GM03348 (cell line): ENCODE measurements around the gene ZHX3.

ENCODE experiments used
- DNase-seq: peaks from one replicate; pipeline ENCODE4 v3.0.0; 2012; ENCODE audit warnings: low spot score

The ZHX3 gene

DNA sequence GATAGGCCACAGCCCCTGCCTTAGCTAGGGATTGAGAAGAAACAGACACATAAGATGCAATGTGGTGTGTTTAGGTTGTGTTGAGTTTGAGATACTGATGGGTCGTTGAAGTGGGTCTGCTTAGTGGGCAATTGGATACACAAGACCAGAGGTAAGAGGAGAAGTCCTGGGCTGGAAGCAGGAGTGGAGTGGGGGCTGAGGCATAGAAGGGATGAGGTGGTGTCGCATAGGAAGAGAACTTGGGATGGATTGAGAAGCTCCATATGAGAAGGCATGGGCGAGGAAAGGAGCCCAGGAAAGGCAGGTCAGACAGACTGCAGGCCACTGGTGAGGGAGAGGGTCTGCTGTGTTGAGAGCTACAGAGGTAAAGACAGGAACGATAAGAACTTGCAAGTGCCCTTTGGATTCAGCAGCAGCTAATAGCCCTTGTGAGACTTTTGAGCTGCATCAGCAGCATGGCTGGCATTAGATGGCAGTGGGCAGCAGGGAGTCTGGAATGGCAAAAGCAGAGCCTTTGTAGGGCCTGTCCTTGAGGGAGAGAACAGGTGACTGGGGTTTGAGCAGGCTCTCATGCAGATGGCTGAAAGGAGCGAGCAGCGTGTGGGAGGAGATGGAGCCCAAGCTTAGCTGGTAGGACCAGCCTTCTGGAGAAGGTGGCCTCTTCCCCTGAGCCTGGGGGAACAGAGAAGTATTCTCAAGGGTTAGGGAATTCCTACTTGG lies 147.0 kb downstream of the ZHX3 start:
- DNase-seq, result no peak

DNA sequence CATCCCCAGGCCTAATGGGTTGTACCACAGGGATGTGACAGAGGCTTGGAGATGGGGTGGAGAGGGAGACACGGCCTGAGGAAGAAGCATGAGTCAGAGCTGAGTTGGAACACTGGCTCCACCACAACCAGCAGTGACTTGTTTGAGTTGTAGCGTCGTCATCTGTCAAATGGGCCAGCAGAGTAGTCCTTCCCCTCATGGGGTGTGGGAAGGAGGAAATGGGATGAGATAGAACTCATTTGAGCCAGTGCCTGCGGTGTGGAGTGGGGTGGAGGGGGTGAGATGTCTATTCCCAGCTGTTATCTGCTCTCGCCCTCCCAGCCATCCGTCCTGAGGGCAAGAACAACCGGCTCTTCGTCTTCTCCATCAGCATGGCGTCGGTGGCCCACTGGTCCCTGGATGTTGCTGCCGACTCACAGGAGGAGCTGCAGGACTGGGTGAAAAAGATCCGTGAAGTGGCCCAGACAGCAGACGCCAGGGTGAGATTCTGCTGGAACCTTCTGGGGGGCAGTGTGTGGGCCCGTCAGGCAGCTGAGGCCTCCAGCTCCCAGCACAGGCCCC lies 147.7 kb downstream of the ZHX3 start:
- peak; percentile 57 for DNase-seq

DNA sequence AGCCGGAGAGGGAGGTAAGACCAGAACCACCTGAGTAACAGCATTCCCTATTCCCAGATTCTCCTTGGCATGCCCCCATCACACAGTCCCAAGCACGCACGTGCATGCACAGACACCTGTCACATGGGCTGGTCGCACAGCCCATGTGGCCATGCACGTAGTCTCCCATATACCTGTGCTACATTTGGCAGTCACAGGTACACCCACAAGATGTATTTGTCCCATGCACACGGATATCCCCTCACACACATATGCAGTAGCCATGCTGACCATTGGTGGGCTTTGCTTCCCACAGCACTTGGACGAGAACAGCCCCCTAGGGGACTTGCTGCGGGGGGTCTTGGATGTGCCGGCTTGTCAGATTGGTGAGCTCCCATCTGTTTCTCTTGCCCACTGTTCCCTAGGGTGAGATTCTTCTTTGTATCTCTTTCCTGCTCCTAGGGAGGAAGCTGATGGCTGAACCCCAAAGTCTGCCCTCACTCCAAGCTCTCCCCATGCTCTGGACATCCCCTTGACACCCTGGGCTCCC lies 148.3 kb downstream of the ZHX3 start:
- DNase-seq, result no peak

DNA sequence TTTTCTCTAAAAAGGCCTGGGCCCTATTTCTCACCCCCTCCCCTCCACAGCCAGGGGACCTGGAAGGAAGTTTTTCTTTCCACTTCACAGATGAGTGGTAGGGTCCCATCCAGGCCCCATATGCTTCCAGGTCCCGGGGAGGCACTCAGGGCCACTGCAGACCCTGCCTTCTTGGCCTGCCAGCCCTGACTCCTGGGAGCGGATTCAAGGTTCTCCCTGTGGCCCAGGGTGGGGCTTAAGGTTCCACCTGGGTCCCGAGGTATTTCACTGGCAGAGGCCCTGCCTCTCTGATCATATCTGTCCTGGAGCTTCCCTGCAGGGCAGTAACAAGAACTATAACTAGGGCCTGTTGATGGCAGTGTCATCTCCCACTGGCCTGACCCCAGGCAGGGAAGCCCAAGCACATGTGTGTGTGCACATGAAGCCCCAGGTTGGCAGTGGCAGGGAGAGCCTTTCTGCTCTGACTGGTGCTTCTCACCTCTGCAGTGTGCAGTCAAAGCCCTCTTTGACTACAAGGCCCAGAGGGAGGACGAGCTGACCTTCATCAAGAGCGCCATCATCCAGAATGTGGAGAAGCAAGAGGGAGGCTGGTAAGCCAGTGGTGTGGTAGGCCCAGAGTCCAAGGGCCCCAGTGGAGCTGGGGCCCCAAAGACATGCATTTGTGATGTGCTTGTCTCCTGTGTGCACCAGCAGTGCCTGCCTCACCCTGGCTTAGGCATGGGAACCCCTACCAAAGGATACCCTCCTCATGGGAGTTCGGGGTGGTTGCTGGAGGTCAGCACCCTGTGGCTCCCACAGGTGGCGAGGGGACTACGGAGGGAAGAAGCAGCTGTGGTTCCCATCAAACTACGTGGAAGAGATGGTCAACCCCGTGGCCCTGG lies 149.0 kb downstream of the ZHX3 start:
- no peak for DNase-seq

DNA sequence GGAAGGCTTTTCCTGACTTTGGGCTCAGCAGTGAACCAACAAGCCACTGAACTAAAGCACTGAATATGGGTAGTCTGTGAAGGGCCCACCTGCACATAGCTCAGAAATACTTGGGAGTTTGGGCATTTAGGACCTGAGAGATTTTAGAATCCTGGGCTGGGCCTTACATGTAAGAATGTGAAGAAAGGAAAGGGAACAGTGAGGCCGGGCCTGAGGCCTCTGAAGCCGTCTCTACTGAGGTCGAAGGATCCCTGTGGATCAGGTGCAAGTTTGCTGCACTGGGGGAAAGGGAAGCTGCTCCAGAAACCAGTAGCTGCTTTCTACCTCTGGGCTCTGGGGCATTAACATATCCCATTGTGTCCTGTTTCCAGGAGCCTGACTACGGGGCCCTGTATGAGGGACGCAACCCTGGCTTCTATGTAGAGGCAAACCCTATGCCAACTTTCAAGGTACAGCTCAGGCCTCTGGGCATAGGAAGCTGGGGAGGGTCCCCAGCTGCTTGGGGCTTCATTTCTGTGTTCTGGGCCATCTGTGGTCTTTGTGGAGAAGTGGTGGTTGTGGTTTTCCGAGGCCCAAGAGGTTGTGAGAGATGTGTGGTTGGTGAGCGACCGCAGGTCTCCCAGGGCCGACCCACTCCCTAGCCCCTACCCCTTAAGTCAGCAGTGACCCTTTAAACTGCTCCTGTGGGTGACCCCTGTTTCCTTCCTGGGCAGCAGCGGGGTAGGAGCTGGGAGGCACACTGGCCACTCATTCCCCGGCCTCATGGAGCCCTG lies 149.9 kb downstream of the ZHX3 start:
- no peak for DNase-seq

DNA sequence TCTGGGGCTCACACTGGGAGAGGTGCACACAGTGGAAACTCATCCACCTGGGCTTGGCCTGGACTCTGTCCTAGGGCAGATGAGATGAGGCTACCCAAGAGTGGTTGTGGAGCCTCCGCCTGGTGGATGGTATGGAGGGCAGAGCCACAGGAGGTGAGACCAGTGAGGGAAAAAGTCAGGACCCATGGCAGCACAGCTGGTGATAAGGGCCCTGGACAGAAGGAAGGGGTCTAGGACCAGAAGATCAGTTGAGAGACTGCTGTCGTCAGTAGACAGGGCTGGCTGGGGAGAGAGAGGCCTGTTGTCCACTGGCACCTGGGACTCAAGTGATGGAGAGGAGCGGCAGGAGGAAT lies 150.4 kb downstream of the ZHX3 start:
- no peak for DNase-seq

DNA sequence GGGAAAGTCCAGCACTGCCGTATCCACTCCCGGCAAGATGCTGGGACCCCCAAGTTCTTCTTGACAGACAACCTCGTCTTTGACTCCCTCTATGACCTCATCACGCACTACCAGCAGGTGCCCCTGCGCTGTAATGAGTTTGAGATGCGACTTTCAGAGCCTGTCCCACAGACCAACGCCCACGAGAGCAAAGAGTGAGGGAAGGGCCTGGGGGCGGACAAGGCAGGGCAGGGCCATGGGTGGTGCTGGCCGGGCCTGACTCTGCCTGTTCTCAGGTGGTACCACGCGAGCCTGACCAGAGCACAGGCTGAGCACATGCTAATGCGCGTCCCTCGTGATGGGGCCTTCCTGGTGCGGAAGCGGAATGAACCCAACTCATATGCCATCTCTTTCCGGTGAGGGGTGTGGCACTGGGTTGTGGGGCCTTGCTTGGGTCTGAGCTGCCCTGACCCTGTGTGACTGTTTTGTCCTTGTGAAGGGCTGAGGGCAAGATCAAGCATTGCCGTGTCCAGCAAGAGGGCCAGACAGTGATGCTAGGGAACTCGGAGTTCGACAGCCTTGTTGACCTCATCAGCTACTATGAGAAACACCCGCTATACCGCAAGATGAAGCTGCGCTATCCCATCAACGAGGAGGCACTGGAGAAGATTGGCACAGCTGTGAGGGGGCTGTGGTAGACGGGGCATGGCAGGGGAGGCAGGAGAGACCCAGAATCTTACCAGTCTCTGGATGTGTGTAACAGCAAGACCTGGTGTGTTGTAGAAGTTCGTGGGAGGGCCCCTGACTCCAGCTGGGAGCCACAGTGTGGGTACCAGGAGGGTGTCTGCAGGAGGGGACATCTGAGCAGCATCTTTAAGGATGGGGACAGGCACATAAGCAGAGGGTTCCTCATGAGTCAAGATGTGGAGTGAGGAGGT lies 151.1 kb downstream of the ZHX3 start:
- DNase-seq, result no peak

DNA sequence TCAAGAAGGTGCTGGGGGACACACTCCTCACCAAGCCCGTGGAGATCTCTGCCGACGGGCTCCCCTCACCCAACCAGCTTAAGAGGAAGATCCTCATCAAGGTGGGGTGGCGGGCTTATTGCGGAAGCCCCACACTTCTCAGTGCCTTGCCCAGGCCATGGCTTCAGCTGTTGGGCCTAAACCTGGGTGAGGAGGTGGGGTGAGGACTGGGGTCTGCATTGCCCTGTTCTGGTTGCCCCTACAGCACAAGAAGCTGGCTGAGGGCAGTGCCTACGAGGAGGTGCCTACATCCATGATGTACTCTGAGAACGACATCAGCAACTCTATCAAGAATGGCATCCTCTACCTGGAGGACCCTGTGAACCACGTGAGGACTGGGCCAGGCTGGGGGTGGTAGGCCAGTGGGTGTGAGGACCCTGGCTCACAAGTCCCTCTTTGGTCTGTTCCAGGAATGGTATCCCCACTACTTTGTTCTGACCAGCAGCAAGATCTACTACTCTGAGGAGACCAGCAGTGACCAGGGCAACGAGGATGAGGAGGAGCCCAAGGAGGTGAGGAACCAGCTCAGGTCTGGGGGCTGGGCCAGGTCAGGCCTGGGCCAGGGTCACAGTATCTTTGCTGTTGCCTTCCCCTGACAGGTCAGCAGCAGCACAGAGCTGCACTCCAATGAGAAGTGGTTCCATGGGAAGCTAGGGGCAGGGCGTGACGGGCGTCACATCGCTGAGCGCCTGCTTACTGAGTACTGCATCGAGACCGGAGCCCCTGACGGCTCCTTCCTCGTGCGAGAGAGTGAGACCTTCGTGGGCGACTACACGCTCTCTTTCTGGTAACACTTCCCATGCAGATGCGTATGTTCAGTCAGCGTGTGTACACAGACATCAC lies 152.3 kb downstream of the ZHX3 start:
- no peak for DNase-seq

DNA sequence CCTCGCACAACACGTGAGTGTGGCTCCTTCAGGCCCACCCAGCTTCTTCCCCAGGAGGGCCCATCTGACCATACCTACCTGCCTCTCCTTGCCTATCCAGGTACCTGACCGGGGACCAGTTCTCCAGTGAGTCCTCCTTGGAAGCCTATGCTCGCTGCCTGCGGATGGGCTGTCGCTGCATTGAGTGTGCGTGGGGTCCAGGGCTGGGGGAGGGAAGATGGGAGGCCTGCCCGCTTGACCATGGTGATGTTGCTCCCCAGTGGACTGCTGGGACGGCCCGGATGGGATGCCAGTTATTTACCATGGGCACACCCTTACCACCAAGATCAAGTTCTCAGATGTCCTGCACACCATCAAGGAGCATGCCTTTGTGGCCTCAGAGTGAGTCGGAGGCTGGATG lies 153.7 kb downstream of the ZHX3 start:
- DNase-seq, result no peak

DNA sequence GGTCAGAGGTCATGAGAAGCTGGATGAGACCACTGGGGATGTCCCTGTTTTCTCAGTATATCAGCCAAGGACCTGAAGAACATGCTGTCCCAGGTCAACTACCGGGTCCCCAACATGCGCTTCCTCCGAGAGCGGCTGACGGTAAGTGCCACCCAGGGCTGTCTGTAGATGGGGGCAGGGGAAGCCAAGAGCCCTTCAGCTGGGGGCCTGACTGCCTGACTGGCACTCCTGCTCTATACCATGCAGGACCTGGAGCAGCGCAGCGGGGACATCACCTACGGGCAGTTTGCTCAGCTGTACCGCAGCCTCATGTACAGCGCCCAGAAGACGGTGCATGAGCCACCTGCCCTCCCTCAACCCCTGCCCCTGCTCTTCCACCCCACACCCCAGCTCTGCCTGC lies 155.1 kb downstream of the ZHX3 start:
- no peak for DNase-seq

DNA sequence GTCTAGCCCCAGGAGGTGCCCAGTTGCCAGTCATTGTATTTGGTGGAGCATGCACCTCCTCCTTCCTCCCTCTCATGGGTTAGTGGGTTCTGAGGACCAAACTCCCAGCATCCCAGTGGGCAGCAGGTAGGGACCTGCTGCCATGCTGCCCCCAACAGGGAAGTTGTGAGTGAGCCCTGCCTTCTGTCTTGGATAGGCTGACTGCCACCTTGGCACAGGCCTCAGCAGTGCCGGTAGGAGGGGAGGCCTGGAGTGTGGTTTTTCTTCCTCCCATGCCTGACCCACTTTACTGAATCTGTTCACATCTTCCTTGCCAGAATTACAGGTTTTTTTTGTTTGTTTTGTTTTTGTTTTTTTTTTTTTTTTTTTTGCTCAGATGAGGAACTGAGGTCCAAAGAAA lies 155.6 kb downstream of the ZHX3 start:
- DNase-seq, result no peak

DNA sequence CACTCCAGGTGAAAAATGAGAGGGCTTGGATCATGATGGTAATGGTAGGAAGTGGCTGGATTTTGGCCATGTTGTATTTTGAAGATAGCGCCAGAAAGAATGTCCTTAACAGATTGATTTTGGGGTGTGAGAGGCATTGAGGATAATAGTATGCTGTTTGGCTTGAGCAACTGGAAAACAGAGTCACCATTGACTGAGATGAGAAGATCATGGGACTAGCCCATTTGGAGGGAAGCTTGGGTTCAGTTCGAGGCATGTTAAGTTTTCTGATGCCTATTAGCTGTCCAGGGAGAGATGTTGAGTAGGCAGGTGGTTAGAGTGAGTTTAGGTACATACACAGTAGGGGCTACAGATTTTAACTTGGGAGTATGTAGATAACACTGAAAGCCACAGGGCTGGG lies 156.8 kb downstream of the ZHX3 start:
- no peak for DNase-seq

DNA sequence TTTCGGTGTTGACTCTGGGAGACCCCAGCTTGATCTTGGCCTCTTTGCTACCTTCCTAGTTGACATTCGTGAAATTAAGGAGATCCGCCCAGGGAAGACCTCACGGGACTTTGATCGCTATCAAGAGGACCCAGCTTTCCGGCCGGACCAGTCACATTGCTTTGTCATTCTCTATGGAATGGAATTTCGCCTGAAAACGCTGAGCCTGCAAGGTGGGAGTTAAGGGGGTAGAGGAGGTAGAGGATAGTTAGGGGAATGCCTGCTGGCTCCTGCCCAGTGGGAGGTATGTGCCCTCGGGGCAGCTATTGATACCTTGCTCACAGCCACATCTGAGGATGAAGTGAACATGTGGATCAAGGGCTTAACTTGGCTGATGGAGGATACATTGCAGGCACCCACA lies 158.0 kb downstream of the ZHX3 start:
- no peak for DNase-seq

DNA sequence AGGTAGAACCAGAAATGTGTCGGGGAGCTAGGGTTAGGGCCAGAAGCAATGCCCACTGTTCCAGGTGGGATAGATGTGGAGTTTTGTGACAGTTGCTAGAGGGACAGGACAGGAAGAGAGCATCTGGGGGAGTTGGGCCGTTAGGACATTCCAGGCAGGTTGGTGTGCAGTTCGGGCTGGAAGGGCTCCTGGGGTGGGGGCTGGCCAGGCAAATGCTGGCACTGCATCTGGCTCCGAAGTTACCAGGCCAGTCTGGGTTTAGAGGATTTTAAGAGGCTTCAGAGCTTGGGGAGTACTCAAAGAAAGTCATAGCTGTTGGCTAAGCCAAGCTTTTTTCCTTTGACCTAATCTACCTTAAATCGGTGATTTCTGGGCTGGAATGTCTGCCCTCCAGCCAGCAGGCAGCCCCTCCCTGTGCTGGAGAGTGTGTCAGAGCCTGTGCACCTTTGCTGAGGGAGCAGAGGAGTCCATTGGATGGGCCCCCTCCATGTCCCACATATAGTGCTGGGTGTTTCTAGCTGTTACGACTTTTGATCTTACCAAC lies 159.4 kb downstream of the ZHX3 start:
- no peak for DNase-seq

DNA sequence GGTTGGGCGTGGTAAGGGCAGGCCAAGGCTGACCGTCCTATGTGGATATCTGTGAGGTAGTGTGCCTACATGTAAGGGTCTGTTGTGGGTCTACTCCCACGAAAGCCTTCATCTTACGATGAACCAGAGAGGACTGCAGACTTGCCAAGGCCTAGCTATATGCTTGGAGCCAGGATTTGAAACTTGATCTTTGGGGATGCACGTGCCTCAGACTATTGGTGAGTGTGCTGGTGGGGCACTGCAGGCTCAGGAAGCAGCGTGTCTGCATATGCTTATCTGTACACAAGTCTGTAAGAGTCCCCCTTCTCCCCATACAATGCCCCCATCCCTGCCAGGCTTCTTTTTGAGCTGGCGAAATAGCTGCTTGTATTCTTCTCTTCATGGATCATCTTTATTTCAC lies 162.3 kb downstream of the ZHX3 start:
- no peak for DNase-seq

DNA sequence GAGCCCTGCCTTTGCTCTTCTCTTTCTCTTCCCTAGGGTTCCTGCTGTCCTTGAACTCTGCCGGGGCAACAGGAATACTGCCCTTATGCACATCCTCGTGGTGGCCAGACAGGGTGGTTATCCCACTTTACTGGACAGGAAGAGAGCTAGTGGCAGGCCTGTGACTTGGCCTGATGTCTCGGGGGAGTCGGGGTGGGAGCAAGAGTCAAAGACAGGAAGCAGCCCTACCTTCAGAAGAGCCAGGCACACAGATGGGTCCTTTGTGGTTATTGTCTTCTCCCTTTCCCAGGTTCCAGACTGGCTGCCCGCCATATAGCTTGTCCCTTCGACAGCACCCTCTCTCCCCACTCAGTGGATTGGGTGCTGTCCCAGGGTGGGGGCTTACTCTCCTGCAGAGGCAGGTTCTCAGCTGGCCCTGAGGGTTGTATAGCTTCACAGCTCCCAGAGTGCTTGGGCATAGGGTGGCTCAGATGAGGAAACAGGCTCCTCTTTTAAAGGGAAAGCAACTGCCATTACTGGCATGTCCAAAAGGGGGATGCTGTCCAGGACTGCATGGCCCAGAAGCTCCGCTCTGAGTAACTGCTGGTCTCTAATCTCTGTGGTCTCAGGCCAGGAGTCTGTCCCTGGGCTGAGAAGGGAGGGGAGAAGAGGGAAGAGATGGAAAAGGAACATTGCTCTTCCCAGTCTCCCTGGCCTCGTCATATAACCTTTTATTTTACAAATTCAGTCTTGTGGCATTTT lies 162.9 kb downstream of the ZHX3 start:
- DNase-seq, result no peak

DNA sequence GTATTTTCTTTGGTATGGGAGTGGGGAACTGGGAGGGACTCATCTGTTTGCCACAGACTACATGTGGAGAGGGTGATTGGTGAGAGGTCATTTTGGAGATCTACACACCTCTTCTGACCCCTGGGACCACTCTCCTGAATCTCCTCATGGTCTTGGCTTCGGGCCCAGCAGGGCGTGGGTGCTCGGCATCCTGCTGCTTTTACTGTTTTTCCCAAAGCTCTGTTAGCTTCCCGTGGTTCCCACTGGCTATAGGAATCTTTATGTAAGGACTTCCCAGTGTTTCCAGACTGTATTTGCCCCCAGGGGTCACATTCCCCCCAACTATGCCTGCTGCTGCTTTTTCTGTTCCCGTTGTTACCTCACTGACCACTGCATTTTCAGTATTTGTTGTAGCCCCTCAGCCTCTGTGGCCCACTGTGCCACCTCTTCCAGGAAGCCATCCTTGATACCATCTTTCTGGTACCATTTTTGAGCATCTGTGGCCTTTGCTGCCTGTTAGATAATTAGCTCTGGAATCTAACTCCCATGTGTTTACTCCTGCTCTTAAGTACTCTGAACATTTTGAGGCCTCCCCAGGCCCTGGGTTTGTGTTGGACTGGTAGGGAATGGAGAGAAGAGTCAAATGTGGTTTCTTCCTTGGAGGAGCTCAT lies 165.3 kb downstream of the ZHX3 start:
- DNase-seq, result no peak

DNA sequence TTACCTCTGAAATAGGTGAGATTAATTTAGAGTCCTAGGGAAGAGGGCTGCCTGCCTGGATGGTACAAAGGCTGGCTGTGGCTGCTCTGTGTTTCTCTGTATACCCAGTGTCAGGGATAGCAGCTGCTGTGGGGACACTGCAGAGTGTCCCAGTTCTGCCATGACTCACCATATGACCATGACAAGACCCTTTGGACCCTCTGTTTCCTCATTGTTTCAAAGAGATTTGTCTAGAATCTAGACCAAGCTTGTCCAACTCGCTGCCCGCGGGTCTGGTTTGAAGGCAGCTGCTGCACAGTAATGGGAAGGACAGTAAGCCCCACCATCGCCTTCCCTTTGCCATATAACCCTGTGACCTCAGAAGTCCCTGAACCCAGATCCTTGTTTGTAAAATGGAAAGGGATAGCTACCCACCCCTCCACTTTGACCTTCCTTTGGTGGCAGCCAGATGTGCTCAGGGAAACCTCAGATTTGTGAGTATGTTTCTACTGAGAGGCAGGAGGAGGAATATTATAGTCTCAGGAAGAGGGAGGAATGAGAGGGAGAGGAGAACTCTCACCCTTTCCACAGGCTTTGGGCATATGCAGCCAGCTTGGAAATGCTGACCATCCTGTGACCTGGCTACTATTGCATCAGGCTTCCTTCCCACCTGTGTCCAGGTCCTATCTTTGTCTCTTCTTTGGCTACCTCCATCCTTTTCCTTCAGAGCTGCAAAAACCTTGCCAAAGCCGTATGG lies 166.2 kb downstream of the ZHX3 start:
- DNase-seq, result no peak
